Measurements from ENCODE around the gene PDE6B. TPM values are rescaled to one million over a fixed set of nuclear protein-coding genes. Genes with fewer than 3 reads are reported as not detected.

The PDE6B gene
- polyA plus RNA-seq, 1 donor (not counting 4 experiments of a cell fraction or from before 2014, with no cell fraction given), result not detected

DNA sequence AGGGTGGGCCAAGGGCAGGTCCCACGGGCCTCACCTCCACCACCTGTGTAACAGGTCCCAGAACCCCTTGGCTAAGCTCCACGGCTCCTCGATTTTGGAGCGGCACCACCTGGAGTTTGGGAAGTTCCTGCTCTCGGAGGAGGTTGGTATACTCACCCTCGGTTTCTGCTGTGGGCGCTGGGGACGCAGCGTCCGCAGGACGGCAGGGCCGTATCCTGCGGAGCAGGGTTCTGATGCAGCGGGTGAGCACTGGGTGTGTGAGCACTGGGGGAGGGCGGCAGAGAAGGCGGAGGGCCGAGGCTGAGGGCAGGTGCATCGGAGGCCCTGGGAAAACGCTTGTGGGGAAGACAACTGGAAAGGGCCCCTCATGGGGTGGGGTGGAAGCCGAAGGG lies 37.7 kb downstream of the PDE6B start:
- no peak overlapping the region for H3K4me3 ChIP-seq (ENCODE audit: control insufficient read depth in 2 of 3, extremely low read depth in 1 of 3, insufficient read depth in 2 of 3, low read depth in 1 of 3, low read length in 3 of 3)
- TF ChIP-seq CTCF (optimal IDR thresholded peaks at IDR 0.05 in 1 of 3, IDR thresholded peaks at IDR 0.05 in 1 of 3, conservative IDR thresholded peaks at IDR 0.05 in 1 of 3; ENCODE audit: extremely low read depth in 1 of 3, insufficient read depth in 2 of 3, low read length in 3 of 3) (no peak), EZH2 (IDR thresholded peaks at IDR 0.05; ENCODE audit: low read length) (no peak)
- DNase-seq (ENCODE audit: low read depth, low spot score) (no peak), FAIRE-seq (no peak)
- dilution Hi-C loops (cut with MboI; ENCODE audit: extremely low pct_ligation_motif_present, low sequenced_read_pairs), result no loop called here
- peaks cover 18% of the 10 kb centered on the region for H3K27me3 ChIP-seq (ENCODE audit: control insufficient read depth, extremely low read depth, insufficient read depth, low read length)
- peaks cover 3% of the 10 kb centered on the region for H3K9me3 ChIP-seq (ENCODE audit: control insufficient read depth, low read depth, low read length)
- H3K79me2 ChIP-seq (ENCODE audit: control insufficient read depth, insufficient read depth, low read length), result no peaks in the 10 kb centered on the region
- H2AFZ ChIP-seq (ENCODE audit: control insufficient read depth, low read length), result no peak overlapping the region
- H3K9me1 ChIP-seq (ENCODE audit: control insufficient read depth, extremely low read depth, insufficient read depth, low read length), result no peaks in the 10 kb centered on the region
- H3K9ac ChIP-seq (ENCODE audit: control insufficient read depth, extremely low read depth, insufficient read depth, low read length), result no peak overlapping the region
- no peak overlapping the region for H3K27ac ChIP-seq (ENCODE audit: control insufficient read depth, insufficient read depth, low read length)
- no peaks in the 10 kb centered on the region for H3K36me3 ChIP-seq (ENCODE audit: control insufficient read depth in 2 of 2, extremely low read depth in 1 of 2, insufficient read depth in 2 of 2, low read length in 2 of 2)
- no peaks in the 10 kb centered on the region for H3K4me1 ChIP-seq (ENCODE audit: control insufficient read depth, extremely low read depth, insufficient read depth, low read length)
- H4K20me1 ChIP-seq (ENCODE audit: control insufficient read depth, extremely low read depth, insufficient read depth, low read length), result no peaks in the 10 kb centered on the region
- H3K4me2 ChIP-seq (ENCODE audit: control insufficient read depth, extremely low read depth, insufficient read depth, low read depth, low read length), result peak overlapping the region; percentile 22

- no peaks in the 10 kb centered on the region for H3K4me1 ChIP-seq (ENCODE audit: control insufficient read depth, extremely low read depth, insufficient read depth, low read length)
- H4K20me1 ChIP-seq (ENCODE audit: control insufficient read depth, extremely low read depth, insufficient read depth, low read length), result no peaks in the 10 kb centered on the region
- no peak overlapping the region for H3K9ac ChIP-seq (ENCODE audit: control insufficient read depth, extremely low read depth, insufficient read depth, low read length)
- H3K4me2 ChIP-seq (ENCODE audit: control insufficient read depth, extremely low read depth, insufficient read depth, low read depth, low read length), result peak overlapping the region; percentile 22
- no peak for TF ChIP-seq CTCF (optimal IDR thresholded peaks at IDR 0.05 in 1 of 3, IDR thresholded peaks at IDR 0.05 in 1 of 3, conservative IDR thresholded peaks at IDR 0.05 in 1 of 3; ENCODE audit: extremely low read depth in 1 of 3, insufficient read depth in 2 of 3, low read length in 3 of 3)
- peak; percentile 57 for TF ChIP-seq EZH2 (IDR thresholded peaks at IDR 0.05; ENCODE audit: low read length)
- FAIRE-seq (no peak), DNase-seq (ENCODE audit: low read depth, low spot score) (no peak)
- no peaks in the 10 kb centered on the region for H3K79me2 ChIP-seq (ENCODE audit: control insufficient read depth, insufficient read depth, low read length)
- H3K27me3 ChIP-seq (ENCODE audit: control insufficient read depth, extremely low read depth, insufficient read depth, low read length), result peaks cover 18% of the 10 kb centered on the region
- dilution Hi-C loops (cut with MboI; ENCODE audit: extremely low pct_ligation_motif_present, low sequenced_read_pairs), result no loop called here
- no peak overlapping the region for H3K27ac ChIP-seq (ENCODE audit: control insufficient read depth, insufficient read depth, low read length)
- no peak overlapping the region for H3K4me3 ChIP-seq (ENCODE audit: control insufficient read depth in 2 of 3, extremely low read depth in 1 of 3, insufficient read depth in 2 of 3, low read depth in 1 of 3, low read length in 3 of 3)
- H2AFZ ChIP-seq (ENCODE audit: control insufficient read depth, low read length), result peak overlapping the region; percentile 22
- H3K9me3 ChIP-seq (ENCODE audit: control insufficient read depth, low read depth, low read length), result peaks cover 3% of the 10 kb centered on the region
- H3K9me1 ChIP-seq (ENCODE audit: control insufficient read depth, extremely low read depth, insufficient read depth, low read length), result no peaks in the 10 kb centered on the region
- H3K36me3 ChIP-seq (ENCODE audit: control insufficient read depth in 2 of 2, extremely low read depth in 1 of 2, insufficient read depth in 2 of 2, low read length in 2 of 2), result no peaks in the 10 kb centered on the region
Measured at GRCh38 chr4:663438-664428, 38.4 kb downstream of the PDE6B start.

Data from keratinocyte (primary cell).